ENCODE results near the gene SLX4IP. TPM values are rescaled to one million over a fixed set of nuclear protein-coding genes. Genes with fewer than 3 reads are reported as not detected.
A peak's percentile ranks its signal among the peaks of the same experiment; 100 is the strongest.
"Not testable (repeated sequence)": the region's sequence is repeated elsewhere in the genome, so short reads cannot be mapped to it uniquely, and the experiment has no call there.

SLX4IP gene
- polyA plus RNA-seq, 6 donors from 2014 or later = 1.7 to 3.5 (median 2.5) TPM

DNA sequence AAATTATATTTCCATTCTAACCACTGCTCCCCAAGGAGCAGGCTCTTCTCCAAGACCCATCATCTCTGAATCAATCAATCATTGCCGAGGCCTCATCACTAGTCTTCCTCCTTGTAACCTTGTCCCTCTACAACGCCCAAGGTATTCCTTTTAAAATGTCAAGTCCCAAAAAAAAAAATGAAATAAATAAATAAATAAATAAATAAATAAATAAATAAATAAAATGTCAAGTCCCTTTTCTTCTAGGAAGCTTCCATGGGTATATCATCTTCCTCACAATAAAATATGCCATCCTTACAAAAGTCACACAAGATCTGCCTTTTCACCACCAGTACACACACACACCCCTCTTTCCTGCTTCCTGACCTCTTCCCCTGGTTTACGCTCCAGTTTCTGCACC, 181.1 kb downstream of the SLX4IP start:
- DNase-seq (no peak), ATAC-seq (ENCODE audit: low read depth in 2 of 2) (no peak)
- H3K4me1 Mint-ChIP-seq = no peaks in the 10 kb centered on the region
- H3K27ac Mint-ChIP-seq = peak overlapping the region in 1 of 6 donors; percentile 31
- peaks cover 19 to 32% of the 10 kb centered on the region in 2 donors for H3K36me3 Mint-ChIP-seq
- H3K27me3 Mint-ChIP-seq = no peaks in the 10 kb centered on the region
- H3K9me3 Mint-ChIP-seq = peaks cover 0 to 4% (median 0%) of the 10 kb centered on the region in 7 donors
- no peak overlapping the region for H3K4me3 Mint-ChIP-seq

GRCh38 chr20:10617549-10618133, 182.5 kb downstream of the SLX4IP start:
- not testable (repeated sequence) for H3K9me3 Mint-ChIP-seq; H3K4me1 Mint-ChIP-seq; H3K4me3 Mint-ChIP-seq; ATAC-seq (ENCODE audit: low read depth in 2 of 2); H3K27ac Mint-ChIP-seq; DNase-seq; H3K27me3 Mint-ChIP-seq
- peaks cover 22 to 46% of the 10 kb centered on the region in 2 donors for H3K36me3 Mint-ChIP-seq

GRCh38 chr20:10618611-10619245, 183.6 kb downstream of the SLX4IP start:
- Mint-ChIP-seq H3K27ac (no peak overlapping the region), H3K4me1 (no peaks in the 10 kb centered on the region), H3K36me3 (peaks cover 14 to 48% of the 10 kb centered on the region in 2 donors), H3K9me3 (peaks cover 0 to 4% (median 0%) of the 10 kb centered on the region in 7 donors), H3K4me3 (no peak overlapping the region), H3K27me3 (no peaks in the 10 kb centered on the region)
- no peak for DNase-seq
- ATAC-seq (ENCODE audit: low read depth in 2 of 2) = no peak

DNA sequence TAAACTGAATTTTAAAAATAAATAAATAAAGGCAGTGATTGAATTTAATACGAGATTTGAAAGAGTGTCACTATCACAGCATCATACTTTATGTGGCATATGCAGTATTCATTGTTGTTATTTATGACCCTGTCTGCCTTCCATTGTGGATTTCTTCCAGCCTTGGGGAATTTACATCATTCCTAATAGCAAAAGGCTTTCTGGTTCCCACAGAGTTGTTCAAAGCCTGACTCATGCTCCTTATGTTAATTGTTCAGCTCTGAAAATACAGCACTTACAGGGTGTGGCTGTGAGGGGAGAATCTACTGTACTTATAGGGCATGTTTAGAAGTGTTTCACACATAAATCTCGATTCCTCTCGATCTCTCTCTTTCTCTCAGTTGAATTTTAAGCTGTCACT, 184.3 kb downstream of the SLX4IP start:
- H3K4me1 Mint-ChIP-seq = no peaks in the 10 kb centered on the region
- DNase-seq (no peak), ATAC-seq (ENCODE audit: low read depth in 2 of 2) (no peak)
- H3K4me3 Mint-ChIP-seq = no peak overlapping the region
- H3K9me3 Mint-ChIP-seq = peaks cover 0 to 7% (median 0%) of the 10 kb centered on the region in 7 donors
- no peak overlapping the region for H3K27ac Mint-ChIP-seq
- H3K27me3 Mint-ChIP-seq = no peaks in the 10 kb centered on the region
- H3K36me3 Mint-ChIP-seq = peaks cover 16 to 51% of the 10 kb centered on the region in 2 donors

- DNase-seq (no peak), ATAC-seq (ENCODE audit: low read depth in 2 of 2) (no peak)
- Mint-ChIP-seq H3K4me3 (no peak overlapping the region), H3K9me3 (peaks cover 0 to 7% (median 0%) of the 10 kb centered on the region in 7 donors), H3K27ac (no peak overlapping the region), H3K27me3 (no peaks in the 10 kb centered on the region), H3K4me1 (peaks cover 0 to 4% (median 0%) of the 10 kb centered on the region in 3 donors), H3K36me3 (peaks cover 12 to 39% of the 10 kb centered on the region in 2 donors)
Observed at GRCh38 chr20:10621149-10621548, 186.0 kb downstream of the SLX4IP start.

DNA sequence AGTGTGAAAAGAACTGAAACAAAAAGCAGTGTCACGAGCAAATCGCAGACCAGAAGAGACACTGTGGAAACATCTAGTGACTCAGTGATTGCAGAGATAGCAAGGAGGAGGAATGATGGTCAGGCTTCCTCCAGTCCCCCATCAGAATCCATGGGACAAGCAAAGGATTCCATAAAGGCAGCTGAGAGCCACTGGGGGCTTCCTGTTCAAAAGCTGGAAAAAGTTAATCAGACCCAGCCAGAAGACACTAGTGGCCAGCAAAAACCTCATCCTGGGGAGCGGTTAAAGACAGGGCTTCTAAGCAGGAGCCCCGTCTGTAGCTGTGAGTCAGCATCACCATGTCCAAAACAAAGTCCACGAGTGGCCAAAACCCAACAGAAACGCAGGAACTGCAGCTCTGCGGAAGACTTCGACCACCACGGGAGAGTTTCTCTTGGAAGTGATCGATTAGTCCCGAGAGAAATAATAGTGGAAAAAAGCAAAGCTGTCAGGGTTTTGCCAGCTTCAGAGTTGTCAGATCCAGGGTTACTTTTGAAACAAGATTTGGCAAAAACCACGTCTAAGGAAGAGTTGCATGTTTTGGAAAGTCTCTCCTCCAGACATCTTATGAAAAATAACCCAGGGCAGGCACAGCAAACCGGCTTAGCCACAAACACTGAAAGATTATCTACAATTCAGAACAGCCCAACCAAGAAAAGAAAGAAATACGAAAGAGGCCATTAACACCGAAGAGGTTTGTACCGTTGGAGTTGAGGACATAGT, 187.7 kb downstream of the SLX4IP start:
- H3K9me3 Mint-ChIP-seq = peaks cover 0 to 4% (median 0%) of the 10 kb centered on the region in 7 donors

DNA sequence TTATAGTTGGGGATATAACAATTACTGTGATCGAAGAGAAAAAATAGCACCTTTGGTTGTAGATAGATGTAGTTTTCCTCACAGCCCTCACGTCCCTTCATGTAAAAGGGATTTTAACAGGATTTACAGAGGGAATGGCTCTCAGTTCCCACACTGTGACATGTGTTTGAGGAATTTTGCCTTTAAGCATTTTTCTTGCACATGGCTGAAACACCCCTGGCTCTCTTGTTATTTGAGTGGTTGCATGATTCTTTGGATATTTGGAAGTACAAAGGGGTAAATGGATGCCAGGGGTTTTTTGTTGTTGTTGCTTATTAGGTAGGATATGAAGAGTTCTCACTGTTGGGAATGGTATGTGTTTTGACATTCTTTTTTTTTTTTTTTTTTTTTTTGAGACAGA, 190.5 kb downstream of the SLX4IP start:
- Mint-ChIP-seq H3K4me3 (no peak overlapping the region), H3K27me3 (no peaks in the 10 kb centered on the region)

More for the DNA sequence above, 187.7 kb downstream of the SLX4IP start:
- Mint-ChIP-seq H3K27me3 (no peaks in the 10 kb centered on the region), H3K4me1 (peaks cover 0 to 4% (median 0%) of the 10 kb centered on the region in 3 donors), H3K27ac (peak overlapping the region in 1 of 6 donors; percentile 30), H3K36me3 (peaks cover 20 to 32% of the 10 kb centered on the region in 2 donors), H3K4me3 (no peak overlapping the region)
- DNase-seq (no peak), ATAC-seq (ENCODE audit: low read depth in 2 of 2) (no peak)

GRCh38 chr20:10626896-10627295, 191.8 kb downstream of the SLX4IP start:
- no peak for DNase-seq
- no peak for ATAC-seq (ENCODE audit: low read depth in 2 of 2)
- no peaks in the 10 kb centered on the region for H3K27me3 Mint-ChIP-seq

More for the DNA sequence above, 190.5 kb downstream of the SLX4IP start:
- DNase-seq (no peak), ATAC-seq (ENCODE audit: low read depth in 2 of 2) (no peak)
- Mint-ChIP-seq H3K36me3 (peaks cover 31 to 32% of the 10 kb centered on the region in 2 donors), H3K4me1 (peaks cover 0 to 4% (median 0%) of the 10 kb centered on the region in 3 donors), H3K27ac (no peak overlapping the region), H3K9me3 (peaks cover 0 to 4% (median 0%) of the 10 kb centered on the region in 7 donors)

DNA sequence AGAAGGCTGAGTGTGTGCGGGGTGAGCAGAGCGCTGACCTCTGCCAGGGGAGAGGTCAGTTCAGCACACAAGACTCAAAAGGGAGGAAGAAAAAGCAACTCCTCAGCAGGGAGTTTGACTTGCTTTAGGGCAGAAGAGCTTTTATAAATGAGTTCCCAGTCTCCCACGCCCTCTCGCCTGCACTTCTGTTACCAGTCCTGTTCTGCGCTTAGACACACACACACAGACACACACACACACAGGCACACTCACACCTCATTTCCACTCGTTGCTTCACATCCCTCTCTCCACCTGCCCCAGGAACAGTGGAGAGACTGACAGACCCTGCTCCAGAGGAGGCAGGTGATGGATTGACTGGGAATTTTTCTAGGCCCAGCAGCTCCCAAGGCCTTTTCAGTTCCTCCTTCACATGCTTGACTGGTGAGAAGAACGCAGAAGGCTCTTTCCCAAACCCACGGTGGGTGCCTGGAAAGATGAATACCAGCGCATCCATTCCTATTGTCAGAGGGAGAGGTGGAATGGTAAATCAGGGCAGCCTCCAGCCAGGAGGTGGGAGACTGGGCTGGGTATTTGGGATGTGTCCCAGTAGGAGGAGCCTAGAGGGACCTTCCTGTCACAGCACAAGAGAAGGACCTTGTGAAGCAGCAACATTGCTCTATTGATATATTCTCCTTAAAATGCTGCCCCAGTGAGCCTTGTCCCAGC, 195.0 kb downstream of the SLX4IP start:
- no peak for DNase-seq
- no peak overlapping the region for H3K27ac Mint-ChIP-seq
- H3K9me3 Mint-ChIP-seq = no peaks in the 10 kb centered on the region
- no peaks in the 10 kb centered on the region for H3K27me3 Mint-ChIP-seq
- ATAC-seq (ENCODE audit: low read depth in 2 of 2) = no peak
- H3K4me1 Mint-ChIP-seq = peaks cover 13 to 22% (median 21%) of the 10 kb centered on the region in 3 donors
- H3K4me3 Mint-ChIP-seq = no peak overlapping the region
- H3K36me3 Mint-ChIP-seq = peaks cover 0 to 22% of the 10 kb centered on the region in 2 donors

More at GRCh38 chr20:10626896-10627295, 191.8 kb downstream of the SLX4IP start:
- Mint-ChIP-seq H3K27ac (peak overlapping the region in 1 of 6 donors; percentile 4), H3K9me3 (peaks cover 0 to 4% (median 0%) of the 10 kb centered on the region in 7 donors), H3K4me1 (peaks cover 0 to 4% (median 0%) of the 10 kb centered on the region in 3 donors), H3K4me3 (no peak overlapping the region), H3K36me3 (peaks cover 23 to 27% of the 10 kb centered on the region in 2 donors)

DNA sequence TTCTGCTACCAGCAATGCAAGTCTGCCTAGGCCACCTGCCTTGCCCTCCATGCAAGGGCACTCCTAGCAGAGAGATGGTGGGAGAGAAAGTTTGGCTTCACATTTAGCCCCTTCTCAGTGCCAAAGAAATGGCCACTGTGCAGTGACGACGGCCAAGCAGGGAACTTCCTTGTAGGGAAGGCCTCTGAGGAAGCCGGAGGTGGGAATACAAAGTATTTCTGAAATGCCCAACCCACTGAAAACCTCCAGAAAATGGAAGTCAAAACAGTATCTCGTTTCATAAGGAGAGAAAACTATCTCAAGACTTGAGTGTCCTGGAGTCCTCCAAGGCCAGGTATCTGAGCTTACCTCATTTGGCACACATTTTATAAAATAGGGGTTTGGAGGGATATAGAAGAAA, 196.0 kb downstream of the SLX4IP start:
- H3K4me1 Mint-ChIP-seq = peaks cover 13 to 21% (median 18%) of the 10 kb centered on the region in 3 donors
- no peaks in the 10 kb centered on the region for H3K27me3 Mint-ChIP-seq
- no peak overlapping the region for H3K4me3 Mint-ChIP-seq
- H3K36me3 Mint-ChIP-seq = peaks cover 0 to 22% of the 10 kb centered on the region in 2 donors
- H3K9me3 Mint-ChIP-seq = no peaks in the 10 kb centered on the region
- DNase-seq (no peak), ATAC-seq (ENCODE audit: low read depth in 2 of 2) (no peak)
- H3K27ac Mint-ChIP-seq = no peak overlapping the region

DNA sequence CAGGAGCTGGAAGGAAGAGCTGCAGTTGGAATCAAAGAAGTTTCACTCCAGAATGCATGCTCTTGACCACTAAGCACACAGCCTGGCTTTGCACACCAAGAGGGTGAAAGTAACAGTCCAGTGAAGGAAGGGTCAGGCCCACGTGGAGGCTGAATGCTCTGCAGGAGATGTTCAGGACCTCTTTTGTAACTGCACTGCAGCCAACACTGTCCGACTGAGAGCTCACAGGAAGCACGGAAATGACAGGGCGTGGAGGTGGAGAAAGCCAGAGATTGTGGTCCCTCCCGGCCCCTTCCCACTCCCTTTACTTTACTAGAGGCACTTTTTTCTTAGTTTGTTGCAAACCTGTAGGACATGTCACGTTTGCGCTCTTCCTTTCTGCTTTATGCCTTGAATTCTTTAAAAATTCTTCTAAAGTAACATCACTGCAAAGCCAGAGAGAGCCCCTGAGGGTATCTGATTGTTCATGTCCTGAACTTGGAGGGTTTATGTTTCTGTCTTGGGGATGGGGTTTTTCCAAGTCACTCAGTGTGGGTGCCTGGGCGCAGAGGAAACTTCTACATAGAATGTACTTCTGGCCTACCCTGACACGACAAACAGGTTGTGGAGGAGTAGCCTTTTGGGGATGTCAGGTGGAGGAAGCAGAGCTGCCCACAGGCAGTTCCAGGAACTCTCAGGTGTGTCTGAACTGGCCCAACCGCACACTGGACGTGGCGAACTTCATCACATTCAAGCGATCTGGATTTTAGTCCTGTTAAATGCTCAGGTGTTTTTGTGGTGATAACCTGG, 197.8 kb downstream of the SLX4IP start:
- H3K27ac Mint-ChIP-seq = peak overlapping the region in 2 of 6 donors; percentile 47 to 77
- H3K9me3 Mint-ChIP-seq = no peaks in the 10 kb centered on the region
- H3K27me3 Mint-ChIP-seq = no peaks in the 10 kb centered on the region
- no peak for ATAC-seq (ENCODE audit: low read depth in 2 of 2)
- H3K4me3 Mint-ChIP-seq = peak overlapping the region in 1 of 8 donors; percentile 25
- no peak for DNase-seq
- peaks cover 0 to 11% of the 10 kb centered on the region in 2 donors for H3K36me3 Mint-ChIP-seq
- H3K4me1 Mint-ChIP-seq = peaks cover 13 to 21% (median 18%) of the 10 kb centered on the region in 3 donors

GRCh38 chr20:10633718-10634117, 198.6 kb downstream of the SLX4IP start:
- DNase-seq (peak; percentile 14), ATAC-seq (ENCODE audit: low read depth in 2 of 2) (peak; percentile 55 to 57)
- Mint-ChIP-seq H3K4me3 (peak overlapping the region in 1 of 8 donors; percentile 35), H3K9me3 (no peaks in the 10 kb centered on the region), H3K4me1 (peaks cover 13 to 21% (median 18%) of the 10 kb centered on the region in 3 donors), H3K36me3 (peaks cover 0 to 11% of the 10 kb centered on the region in 2 donors), H3K27ac (peak overlapping the region in 3 of 6 donors; percentile 10 to 47 (median 33)), H3K27me3 (no peaks in the 10 kb centered on the region)

Data from naive B cell (primary cell).